Upper lobe of right lung (tissue), 1 donor: ENCODE data around the gene CD46. TPM values are rescaled to one million over a fixed set of nuclear protein-coding genes. Genes with fewer than 3 reads are reported as not detected.

Experiments used
- ATAC-seq: fragments of 200-7000 bp; cut with Tn5 transposase; one replicate; pipeline ENCODE4 v1.9.1; 2020; ENCODE audit warnings: mild to moderate bottlenecking, moderate library complexity
- DNase-seq: peaks from one replicate; pipeline ENCODE4 v3.0.0-alpha.2; 2020
- H3K27ac ChIP-seq: fragments of 200-600 bp; one replicate; pipeline ENCODE4 v1.8.0; 2022
- H3K27me3 ChIP-seq: fragments of 200-600 bp; one replicate; pipeline ENCODE4 v1.8.0; 2022; ENCODE audit warnings: mild to moderate bottlenecking
- H3K36me3 ChIP-seq: fragments of 200-600 bp; one replicate; pipeline ENCODE4 v1.8.0; 2022
- H3K4me1 ChIP-seq: fragments of 200-600 bp; one replicate; pipeline ENCODE4 v1.8.0; 2022
- H3K4me3 ChIP-seq: fragments of 200-600 bp; one replicate; pipeline ENCODE4 v1.8.0; 2022; ENCODE audit warnings: mild to moderate bottlenecking
- H3K9me3 ChIP-seq: fragments of 200-600 bp; one replicate; pipeline ENCODE4 v1.8.0; 2022
- CTCF ChIP-seq: fragments of 200-600 bp; IDR thresholded peaks from one replicate; pipeline ENCODE4 v1.8.0; 2022; ENCODE audit warnings: antibody characterized with exemption
- intact Hi-C: fragments of 100-400 bp; cut with DNase I; formaldehyde crosslinking; loops from one replicate; pipeline ENCODE4 v1.11.0; 2022
- total RNA-seq: library from RNA; stranded (reverse); fragmentation: NEBNext Ultra II Directional; extraction: Animal tissue kit (Norgen Biotek cat#: 25700); gene quantifications from one replicate; pipeline ENCODE4 v1.2.1, GENCODE V29; 2021
- donor health status: DM: no; HTN: yes; CAD: no; lungs with severe emphysema.

CD46 gene
- total RNA-seq, 1 donor from 2014 or later: 335 TPM

GRCh38 chr1:207806531-207807325 is 54.9 kb downstream of the CD46 start:
- H3K27me3 ChIP-seq: no peaks in the 10 kb centered on the region
- intact Hi-C loops: no loop called here
- TF ChIP-seq CTCF: no peak
- peaks cover 90% of the 10 kb centered on the region for H3K4me1 ChIP-seq
- H3K4me3 ChIP-seq: no peak overlapping the region
- peaks cover 100% of the 10 kb centered on the region for H3K36me3 ChIP-seq
- H3K27ac ChIP-seq: peak overlapping the region; percentile 61
- ATAC-seq: no peak
- H3K9me3 ChIP-seq: no peaks in the 10 kb centered on the region
- DNase-seq: no peak

GRCh38 chr1:207807326-207807689 is 55.5 kb downstream of the CD46 start:
- no peak for TF ChIP-seq CTCF
- Histone ChIP-seq H3K27me3 (no peaks in the 10 kb centered on the region), H3K9me3 (no peaks in the 10 kb centered on the region), H3K4me1 (peaks cover 96% of the 10 kb centered on the region), H3K27ac (peak overlapping the region; percentile 61), H3K36me3 (peaks cover 98% of the 10 kb centered on the region), H3K4me3 (no peak overlapping the region)
- ATAC-seq (peak; percentile 24), DNase-seq (no peak)
- intact Hi-C loops: no loop called here

- ATAC-seq: peak; percentile 68
- Histone ChIP-seq H3K36me3 (peaks cover 98% of the 10 kb centered on the region), H3K27me3 (no peaks in the 10 kb centered on the region), H3K4me3 (no peak overlapping the region), H3K27ac (peak overlapping the region; percentile 61), H3K4me1 (peaks cover 100% of the 10 kb centered on the region), H3K9me3 (no peaks in the 10 kb centered on the region)
- no peak for TF ChIP-seq CTCF
- no peak for DNase-seq
- intact Hi-C loops: no loop called here
Observed at GRCh38 chr1:207807690-207808321, 56.0 kb downstream of the CD46 start.

- Histone ChIP-seq H3K4me3 (no peak overlapping the region), H3K36me3 (peaks cover 98% of the 10 kb centered on the region), H3K27ac (peak overlapping the region; percentile 61), H3K27me3 (no peaks in the 10 kb centered on the region), H3K9me3 (no peaks in the 10 kb centered on the region), H3K4me1 (peaks cover 100% of the 10 kb centered on the region)
- ATAC-seq: peak; percentile 2
- TF ChIP-seq CTCF: no peak
- intact Hi-C loops: no loop called here
- DNase-seq: no peak
Observed at GRCh38 chr1:207808322-207808705, 56.5 kb downstream of the CD46 start.

- Histone ChIP-seq H3K4me3 (no peak overlapping the region), H3K27me3 (no peaks in the 10 kb centered on the region), H3K27ac (no peak overlapping the region), H3K4me1 (peaks cover 100% of the 10 kb centered on the region), H3K9me3 (no peaks in the 10 kb centered on the region), H3K36me3 (peaks cover 98% of the 10 kb centered on the region)
- ATAC-seq: no peak
- no peak for DNase-seq
- intact Hi-C loops: no loop called here
- no peak for TF ChIP-seq CTCF
Observed at GRCh38 chr1:207808911-207809555, 57.2 kb downstream of the CD46 start.
